Measurements from ENCODE around the gene ASGR1. TPM values are rescaled to one million over a fixed set of nuclear protein-coding genes. Genes with fewer than 3 reads are reported as not detected.

Gene ASGR1
- total RNA-seq, 1 donor from 2014 or later, result 2.5 TPM

DNA sequence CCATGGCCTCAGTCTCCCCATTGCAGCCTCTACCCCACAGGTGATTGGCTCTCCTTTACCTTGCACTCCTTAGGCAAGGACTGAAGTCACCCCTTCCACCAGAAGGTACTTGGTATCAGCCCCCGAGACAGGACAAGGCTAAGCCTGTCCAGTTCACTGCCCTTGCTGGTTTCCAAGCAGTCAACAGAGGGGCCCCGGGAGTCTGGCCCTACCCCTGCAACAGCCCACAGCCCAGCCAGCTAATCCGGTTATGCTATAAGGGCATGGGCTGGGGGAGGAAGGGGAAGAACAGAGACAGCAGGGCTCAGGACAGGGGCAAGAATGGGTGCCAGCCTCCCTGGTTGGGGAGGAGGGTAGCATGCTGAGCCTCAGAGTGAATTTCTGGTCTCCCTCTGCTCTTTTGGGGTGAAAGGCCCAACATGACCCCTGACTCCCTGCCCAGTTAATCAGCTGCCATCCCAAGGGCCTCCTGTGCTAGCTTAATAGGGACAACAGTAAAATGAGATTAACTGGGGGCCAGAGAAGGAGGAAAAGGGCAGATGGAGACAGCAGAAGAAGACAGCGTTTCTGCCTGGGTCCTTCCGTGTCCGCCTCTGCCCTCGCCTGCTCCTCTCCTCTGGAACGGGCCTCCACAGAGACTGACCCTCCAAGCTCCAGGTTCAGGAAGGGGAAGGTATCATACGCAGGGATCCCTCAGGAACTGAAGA is 29.7 kb upstream of the ASGR1 start:
- intact Hi-C loops (cut with DNase I), result no loop called here
- peak overlapping the region; percentile 57 for H3K27ac ChIP-seq

DNA sequence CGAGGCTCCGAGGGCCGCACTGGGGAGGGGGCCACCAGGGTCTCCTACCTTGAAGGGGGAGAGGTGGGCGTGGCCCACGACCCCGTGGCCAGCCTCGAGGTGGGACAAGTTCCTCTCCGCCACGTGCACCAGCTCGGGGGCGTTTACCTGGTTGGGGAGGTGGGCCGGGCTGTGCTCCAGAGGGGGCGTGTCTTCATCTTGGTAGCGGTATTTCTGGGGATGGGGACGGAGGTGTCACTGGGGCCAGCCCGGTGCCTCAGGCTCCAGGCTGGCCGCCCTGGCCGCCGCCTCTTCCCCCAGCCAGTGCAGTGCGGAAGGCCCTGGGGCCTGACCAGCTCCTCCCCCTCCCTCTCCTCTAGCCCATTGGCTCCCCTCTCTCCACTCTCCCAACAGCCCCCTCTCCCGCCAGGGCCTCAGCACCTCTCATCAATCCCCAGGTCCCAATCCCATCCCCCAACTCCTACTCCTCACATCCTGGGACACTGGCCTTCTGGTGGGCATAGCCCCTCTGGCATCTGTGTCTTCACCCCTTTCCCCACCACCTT is 28.9 kb upstream of the ASGR1 start:
- Histone ChIP-seq H3K27ac (peak overlapping the region; percentile 57), H3K4me1 (peaks cover 52% of the 10 kb centered on the region), H3K36me3 (peaks cover 0 to 7% of the 10 kb centered on the region in 2 donors), H3K4me3 (peak overlapping the region in 1 of 2 donors; percentile 21), H3K27me3 (no peaks in the 10 kb centered on the region), H3K9me3 (no peaks in the 10 kb centered on the region)
- TF ChIP-seq, protein P1, sequence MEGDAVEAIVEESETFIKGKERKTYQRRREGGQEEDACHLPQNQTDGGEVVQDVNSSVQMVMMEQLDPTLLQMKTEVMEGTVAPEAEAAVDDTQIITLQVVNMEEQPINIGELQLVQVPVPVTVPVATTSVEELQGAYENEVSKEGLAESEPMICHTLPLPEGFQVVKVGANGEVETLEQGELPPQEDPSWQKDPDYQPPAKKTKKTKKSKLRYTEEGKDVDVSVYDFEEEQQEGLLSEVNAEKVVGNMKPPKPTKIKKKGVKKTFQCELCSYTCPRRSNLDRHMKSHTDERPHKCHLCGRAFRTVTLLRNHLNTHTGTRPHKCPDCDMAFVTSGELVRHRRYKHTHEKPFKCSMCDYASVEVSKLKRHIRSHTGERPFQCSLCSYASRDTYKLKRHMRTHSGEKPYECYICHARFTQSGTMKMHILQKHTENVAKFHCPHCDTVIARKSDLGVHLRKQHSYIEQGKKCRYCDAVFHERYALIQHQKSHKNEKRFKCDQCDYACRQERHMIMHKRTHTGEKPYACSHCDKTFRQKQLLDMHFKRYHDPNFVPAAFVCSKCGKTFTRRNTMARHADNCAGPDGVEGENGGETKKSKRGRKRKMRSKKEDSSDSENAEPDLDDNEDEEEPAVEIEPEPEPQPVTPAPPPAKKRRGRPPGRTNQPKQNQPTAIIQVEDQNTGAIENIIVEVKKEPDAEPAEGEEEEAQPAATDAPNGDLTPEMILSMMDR (IDR thresholded peaks at IDR 0.05), result no peak
- TF ChIP-seq POLR2A (IDR thresholded peaks at IDR 0.05), result no peak
- TF ChIP-seq POLR2AphosphoS5 (IDR thresholded peaks at IDR 0.05; ENCODE audit: insufficient read depth in 1 of 2, low read depth in 1 of 2), result no peak
- intact Hi-C loops (cut with DNase I), result no loop called here
- no peak for DNase-seq (ENCODE audit: extremely low spot score in 2 of 2)

More for the DNA sequence above, 29.7 kb upstream of the ASGR1 start:
- peaks cover 55% of the 10 kb centered on the region for H3K4me1 ChIP-seq
- H3K27me3 ChIP-seq, result no peaks in the 10 kb centered on the region
- no peak overlapping the region for H3K4me3 ChIP-seq
- H3K36me3 ChIP-seq, result no peaks in the 10 kb centered on the region
- TF ChIP-seq POLR2A (IDR thresholded peaks at IDR 0.05), result no peak
- no peak for TF ChIP-seq POLR2AphosphoS5 (IDR thresholded peaks at IDR 0.05; ENCODE audit: insufficient read depth in 1 of 2, low read depth in 1 of 2)
- TF ChIP-seq, protein P1 (IDR thresholded peaks at IDR 0.05), result no peak
- no peaks in the 10 kb centered on the region for H3K9me3 ChIP-seq
- DNase-seq (ENCODE audit: extremely low spot score in 2 of 2), result no peak

DNA sequence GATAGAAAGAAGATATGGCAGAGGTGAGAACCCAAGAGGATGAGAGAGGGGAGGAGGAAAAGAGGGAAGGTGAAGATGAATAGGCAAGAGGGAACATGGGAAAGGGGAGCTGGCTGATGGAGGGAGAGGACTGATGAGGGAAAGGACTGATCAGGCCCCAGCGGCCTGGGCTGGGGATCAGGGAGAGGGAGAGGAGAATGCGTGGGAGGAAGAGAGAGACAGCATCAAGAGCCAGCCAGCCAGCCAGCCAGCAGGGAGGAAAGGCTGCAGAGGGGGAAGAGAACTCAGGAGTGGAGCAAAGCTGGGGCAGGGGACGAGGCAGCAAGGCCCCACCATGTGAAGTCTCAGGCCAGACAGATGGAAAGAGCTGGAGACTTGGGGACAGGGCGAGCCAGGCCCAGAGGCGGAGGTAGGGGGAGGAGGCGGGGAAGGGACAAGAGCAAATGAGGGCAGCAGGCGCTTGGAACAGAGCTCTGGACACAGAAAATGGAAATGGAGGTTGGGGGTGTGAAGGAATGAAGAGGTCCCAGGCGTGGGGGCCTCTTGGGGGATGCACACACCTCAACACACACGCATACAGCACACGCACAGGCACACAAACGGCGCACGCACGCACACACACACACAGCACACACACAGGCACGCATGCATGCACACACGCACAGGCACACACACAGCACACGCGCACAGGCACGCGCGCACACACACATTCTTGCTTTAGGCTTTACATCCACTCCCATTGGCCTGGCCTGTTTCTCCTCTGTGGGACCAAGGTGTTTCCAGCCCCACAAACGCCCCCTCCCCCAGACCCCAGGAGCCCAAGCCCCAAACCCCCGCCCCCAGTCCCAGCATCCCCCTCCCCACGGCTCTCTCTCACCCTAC is 28.2 kb upstream of the ASGR1 start:
- DNase-seq (ENCODE audit: extremely low spot score in 2 of 2), result no peak
- Histone ChIP-seq H3K36me3 (peaks cover 0 to 14% of the 10 kb centered on the region in 2 donors), H3K4me3 (peak overlapping the region in 1 of 2 donors; percentile 21), H3K27me3 (no peaks in the 10 kb centered on the region), H3K4me1 (peaks cover 52% of the 10 kb centered on the region), H3K27ac (peak overlapping the region; percentile 57), H3K9me3 (no peaks in the 10 kb centered on the region)
- intact Hi-C loops (cut with DNase I), result no loop called here
- TF ChIP-seq, protein P1 (IDR thresholded peaks at IDR 0.05), result no peak
- TF ChIP-seq POLR2A (IDR thresholded peaks at IDR 0.05) (no peak), POLR2AphosphoS5 (IDR thresholded peaks at IDR 0.05; ENCODE audit: insufficient read depth in 1 of 2, low read depth in 1 of 2) (no peak)

DNA sequence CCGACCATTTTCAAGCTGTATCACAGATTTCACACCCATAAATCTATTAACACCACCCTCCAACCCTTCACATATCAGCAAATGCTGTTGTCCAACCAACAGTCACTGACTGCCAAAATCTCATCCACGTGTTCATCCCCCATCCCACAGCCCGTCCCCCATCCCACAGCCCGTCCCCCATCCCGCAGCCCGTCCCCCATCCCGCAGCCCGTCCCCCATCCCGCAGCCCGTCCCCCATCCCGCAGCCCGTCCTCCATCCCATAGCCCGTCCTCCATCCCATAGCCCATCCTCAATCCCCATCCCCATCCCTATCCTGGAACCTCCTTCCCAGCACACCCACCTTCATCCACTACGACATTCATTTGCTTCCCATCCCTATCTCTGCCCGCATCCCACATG is 26.4 kb upstream of the ASGR1 start:
- Histone ChIP-seq H3K27ac (peak overlapping the region; percentile 65), H3K4me3 (peak overlapping the region; percentile 43 to 55), H3K36me3 (peaks cover 0 to 19% of the 10 kb centered on the region in 2 donors), H3K4me1 (peaks cover 39% of the 10 kb centered on the region), H3K9me3 (no peaks in the 10 kb centered on the region), H3K27me3 (no peaks in the 10 kb centered on the region)
- TF ChIP-seq POLR2AphosphoS5 (IDR thresholded peaks at IDR 0.05; ENCODE audit: insufficient read depth in 1 of 2, low read depth in 1 of 2), result no peak
- TF ChIP-seq, protein P1 (IDR thresholded peaks at IDR 0.05), result no peak
- TF ChIP-seq POLR2A (IDR thresholded peaks at IDR 0.05), result no peak
- no peak for DNase-seq (ENCODE audit: extremely low spot score in 2 of 2)
- intact Hi-C loops (cut with DNase I), result no loop called here
